GM23248 (cell line): ENCODE data around the gene SUPV3L1. TPM values are rescaled to one million over a fixed set of nuclear protein-coding genes. Genes with fewer than 3 reads are reported as not detected.

Experiments
- DNase-seq: peaks from one replicate; pipeline ENCODE4 v3.0.0-alpha.2; 2015
- H2AFZ ChIP-seq: fragments of 200-600 bp; sonication (generic); 2 replicates; pipeline ENCODE4 v1.6.1; 2016; ENCODE audit warnings: antibody characterized with exemption
- H3F3A ChIP-seq: fragments of 200-600 bp; sonication (generic); 2 replicates; pipeline ENCODE4 v1.6.1; 2016; ENCODE audit warnings: mild to moderate bottlenecking, antibody characterized with exemption, mixed run types; ENCODE audit not compliant: insufficient read depth
- H3K27ac ChIP-seq: fragments of 200-600 bp; sonication (generic); 2 replicates; pipeline ENCODE4 v1.5.1; 2016; ENCODE audit warnings: mild to moderate bottlenecking
- H3K27me3 ChIP-seq: fragments of 200-600 bp; sonication (generic); replicated peaks from 2 replicates; pipeline ENCODE4 v1.6.1; 2016; ENCODE audit warnings: mild to moderate bottlenecking; ENCODE audit not compliant: insufficient read depth
- H3K36me3 ChIP-seq: fragments of 200-600 bp; sonication (generic); 2 replicates; pipeline ENCODE4 v1.6.1; 2016; ENCODE audit warnings: low read depth, mild to moderate bottlenecking
- H3K4me1 ChIP-seq: fragments of 200-600 bp; sonication (generic); 2 replicates; pipeline ENCODE4 v1.6.1; 2016; ENCODE audit warnings: mild to moderate bottlenecking; ENCODE audit not compliant: insufficient read depth
- H3K4me2 ChIP-seq: fragments of 200-600 bp; sonication (generic); one replicate; pipeline ENCODE4 v1.6.1; 2016; ENCODE audit warnings: mild to moderate bottlenecking; ENCODE audit not compliant: unreplicated experiment
- H3K4me3 ChIP-seq: fragments of 200-600 bp; sonication (generic); 2 replicates; pipeline ENCODE4 v1.5.1; 2016; ENCODE audit warnings: mild to moderate bottlenecking
- H3K79me2 ChIP-seq: fragments of 200-600 bp; sonication (generic); 2 replicates; pipeline ENCODE4 v1.6.1; 2016; ENCODE audit warnings: mild to moderate bottlenecking; ENCODE audit not compliant: insufficient read depth
- H3K9ac ChIP-seq: fragments of 200-600 bp; sonication (generic); 2 replicates; pipeline ENCODE4 v1.6.1; 2016; ENCODE audit warnings: mild to moderate bottlenecking
- H3K9me2 ChIP-seq: fragments of 200-600 bp; sonication (generic); 2 replicates; pipeline ENCODE4 v1.6.1; 2016; ENCODE audit warnings: mixed run types, mild to moderate bottlenecking, moderate library complexity; ENCODE audit not compliant: insufficient read depth
- H3K9me3 ChIP-seq: fragments of 200-600 bp; sonication (generic); one replicate; pipeline ENCODE4 v1.6.1; 2017; ENCODE audit warnings: low read depth
- H4K20me1 ChIP-seq: fragments of 200-600 bp; sonication (generic); 2 replicates; pipeline ENCODE4 v1.6.0; 2016; ENCODE audit not compliant: insufficient read depth
- EZH2 ChIP-seq: fragments of 200-600 bp; sonication (generic); IDR thresholded peaks from 2 replicates; pipeline ENCODE4 v1.6.1; 2018; ENCODE audit warnings: antibody characterized with exemption, mild to moderate bottlenecking; ENCODE audit not compliant: insufficient read depth, poor library complexity, severe bottlenecking
- EZH2phosphoT487 ChIP-seq: fragments of 200-600 bp; sonication (generic); IDR thresholded peaks from 2 replicates; pipeline ENCODE4 v1.6.1; 2018; ENCODE audit warnings: antibody characterized with exemption, moderate library complexity, mild to moderate bottlenecking, low read depth; ENCODE audit not compliant: insufficient read depth
- WGBS, 2 experiments: methylation state at CpG; one replicate each; pipeline ENCODE4 v1.1.6; 2015 to 2017; ENCODE audit warnings: low lambda C conversion rate in 2 of 2, low coverage in 1 of 2; ENCODE audit errors: missing lambda C conversion rate in 2 of 2; 5-methylcytosine and 5-hydroxymethylcytosine counted together
- in situ Hi-C: fragments of 300-500 bp; cut with MboI; formaldehyde crosslinking; loops from 2 replicates; pipeline ENCODE4 v1.15.0; 2020
- polyA plus RNA-seq: library from polyadenylated mRNA; unstranded; fragments of >200 nt; fragmentation: Nextera tagmentation; extraction: Ambion mirVana; gene quantifications from 2 replicates; pipeline ENCODE4 v1.2.1, GENCODE V29; 2016
- total RNA-seq: library from RNA; depleted of rRNA; stranded (reverse); fragments of >200 nt; shearing (Covaris generic); gene quantifications from 2 replicates; pipeline ENCODE4 v1.2.3, GENCODE V29; 2014

The SUPV3L1 gene
- total and polyA plus RNA-seq, 2 experiments from 2014 or later = 28.1 to 29.9 TPM

GRCh38 chr10:69176823-69177222 is 3.2 kb upstream of the SUPV3L1 start:
- Histone ChIP-seq H3K9me3 (no peaks in the 10 kb centered on the region), H3K9me2 (no peaks in the 10 kb centered on the region), H3K4me1 (peaks cover 14% of the 10 kb centered on the region), H4K20me1 (no peaks in the 10 kb centered on the region), H2AFZ (no peak overlapping the region), H3F3A (peaks cover 11% of the 10 kb centered on the region; the same call in 1 of the 2 replicates), H3K27ac (no peak overlapping the region), H3K79me2 (peaks cover 17% of the 10 kb centered on the region), H3K9ac (no peak overlapping the region), H3K4me2 (no peak overlapping the region), H3K36me3 (0 out of 2 replicates have a peak, but pooled peaks cover 3% of the 10 kb centered on the region), H3K4me3 (no peak overlapping the region), H3K27me3 (no peaks in the 10 kb centered on the region)
- no peak for TF ChIP-seq EZH2
- TF ChIP-seq EZH2phosphoT487 = no peak
- in situ Hi-C loops = no loop called here
- DNase-seq = no peak
- WGBS, 2 experiments = 76% methylated on average over 2 of the region's 2 CpGs

DNA sequence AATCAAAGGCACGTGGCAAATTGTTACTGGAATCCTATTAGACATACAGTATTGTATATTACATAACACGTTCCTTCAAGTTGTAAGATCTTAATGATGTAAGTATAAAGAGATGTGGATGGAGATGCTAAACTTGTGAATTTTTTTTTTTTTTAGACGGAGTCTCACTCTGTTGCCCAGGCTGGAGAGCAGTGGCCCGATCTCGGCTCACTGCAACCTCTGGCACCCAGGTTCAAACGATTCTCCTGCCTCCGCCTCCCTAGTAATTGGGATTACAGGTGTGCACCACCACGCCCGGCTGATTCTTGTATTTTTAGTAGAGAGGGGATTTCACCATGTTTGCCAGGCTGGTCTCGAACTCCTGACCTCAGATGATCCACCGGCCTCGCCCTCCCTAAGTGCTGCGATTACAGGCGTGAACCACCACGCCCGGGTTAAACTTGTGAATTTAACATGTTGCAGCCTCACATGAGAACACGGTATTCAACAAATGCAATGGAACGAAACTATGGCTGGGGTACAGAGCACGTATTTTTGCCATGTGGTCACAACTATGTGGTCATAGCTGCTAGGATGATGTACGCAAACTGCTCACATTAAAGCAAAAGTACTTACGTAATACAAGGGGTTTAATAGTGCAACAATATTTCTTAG is 818 bp upstream of the SUPV3L1 start:
- DNase-seq = peak; percentile 84
- Histone ChIP-seq H3K79me2 (peaks cover 41% of the 10 kb centered on the region), H3K27me3 (no peaks in the 10 kb centered on the region), H3K9me2 (no peaks in the 10 kb centered on the region), H3K4me3 (peak overlapping the region; percentile 98), H4K20me1 (no peaks in the 10 kb centered on the region), H3F3A (peaks cover 4% of the 10 kb centered on the region; the same call in 1 of the 2 replicates), H3K9me3 (no peaks in the 10 kb centered on the region), H3K36me3 (no peaks in the 10 kb centered on the region; the same call in 1 of the 2 replicates), H3K4me2 (peak overlapping the region; percentile 88), H3K4me1 (peaks cover 7% of the 10 kb centered on the region), H3K27ac (peak overlapping the region; percentile 95), H2AFZ (peak overlapping the region; percentile 89), H3K9ac (peak overlapping the region; percentile 100)
- in situ Hi-C loops = no loop called here
- 28 to 31% methylated on average over 21 of the region's 21 CpGs for WGBS, 2 experiments
- TF ChIP-seq EZH2phosphoT487 = no peak

DNA sequence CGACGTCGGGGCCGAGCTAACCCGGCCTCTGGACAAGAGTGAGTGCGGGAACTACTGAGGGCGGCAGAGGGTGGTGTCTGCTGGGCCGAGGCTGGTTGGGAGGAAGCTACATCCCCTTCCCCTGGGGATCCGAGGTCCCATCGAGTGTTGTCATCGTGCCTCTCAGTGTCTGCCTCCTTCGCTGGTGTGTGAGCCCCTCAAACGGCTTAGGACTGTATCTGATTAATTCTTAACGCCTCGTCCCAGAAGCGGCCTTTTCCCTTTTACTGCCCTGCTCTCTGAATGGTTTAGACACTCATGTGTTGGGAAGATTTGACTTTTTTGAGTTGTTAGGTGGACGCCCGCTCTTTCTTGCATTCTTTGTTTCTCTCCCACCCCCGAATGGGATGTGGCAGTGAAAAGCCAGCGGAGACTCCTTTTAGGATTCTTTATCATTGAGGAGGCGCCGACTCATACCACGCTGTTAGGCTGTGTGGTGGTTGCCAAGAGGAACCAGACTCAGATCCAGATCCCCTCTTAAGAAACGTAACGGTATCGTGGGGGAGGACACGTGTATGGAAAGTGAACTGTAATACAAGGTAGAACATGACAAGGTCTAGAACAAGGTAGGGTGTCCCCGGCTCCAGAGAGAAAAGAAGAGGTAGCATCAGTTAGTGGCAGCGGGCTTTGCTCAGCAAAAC is 631 bp downstream of the SUPV3L1 start:
- no peak for TF ChIP-seq EZH2
- no peak for TF ChIP-seq EZH2phosphoT487
- no peaks in the 10 kb centered on the region for H3K9me2 ChIP-seq
- H3K4me1 ChIP-seq = peaks cover 7% of the 10 kb centered on the region
- peaks cover under 1% of the 10 kb centered on the region; the same call in 1 of the 2 replicates for H3K36me3 ChIP-seq
- H3K9ac ChIP-seq = peak overlapping the region; percentile 100
- H3K27ac ChIP-seq = peak overlapping the region; percentile 95
- peak overlapping the region; percentile 88 for H3K4me2 ChIP-seq
- H3K79me2 ChIP-seq = peaks cover 56% of the 10 kb centered on the region
- WGBS, 2 experiments = 7 to 8% methylated on average over 27 to 29 of the region's 29 CpGs
- peak overlapping the region; percentile 89 for H2AFZ ChIP-seq
- H3K9me3 ChIP-seq = no peaks in the 10 kb centered on the region
- H3K4me3 ChIP-seq = peak overlapping the region; percentile 98
- DNase-seq = peak; percentile 81
- H4K20me1 ChIP-seq = no peaks in the 10 kb centered on the region
- peaks cover 4% of the 10 kb centered on the region; the same call in 1 of the 2 replicates for H3F3A ChIP-seq
- no peaks in the 10 kb centered on the region for H3K27me3 ChIP-seq
- in situ Hi-C loops = no loop called here

- H3K79me2 ChIP-seq = peaks cover 64% of the 10 kb centered on the region
These were observed 1.4 kb downstream of the SUPV3L1 start for GRCh38 chr10:69181433-69181832.

More at GRCh38 chr10:69181433-69181832, 1.4 kb downstream of the SUPV3L1 start:
- peak overlapping the region; percentile 95 for H3K27ac ChIP-seq
- 55 to 68% methylated on average over 1 of the region's 1 CpG for WGBS, 2 experiments
- H3K9me2 ChIP-seq = no peaks in the 10 kb centered on the region
- H3K4me1 ChIP-seq = peaks cover 7% of the 10 kb centered on the region
- no peaks in the 10 kb centered on the region for H4K20me1 ChIP-seq
- in situ Hi-C loops = no loop called here
- peaks cover 8% of the 10 kb centered on the region for H3K36me3 ChIP-seq
- H3K9me3 ChIP-seq = no peaks in the 10 kb centered on the region
- H3F3A ChIP-seq = peaks cover 4% of the 10 kb centered on the region; the same call in 1 of the 2 replicates
- H3K4me2 ChIP-seq = peak overlapping the region; percentile 88
- peak overlapping the region; percentile 100 for H3K9ac ChIP-seq
- TF ChIP-seq EZH2phosphoT487 (no peak), EZH2 (no peak)
- H3K4me3 ChIP-seq = peak overlapping the region; percentile 98
- DNase-seq = peak; percentile 19
- H2AFZ ChIP-seq = no peak overlapping the region
- H3K27me3 ChIP-seq = no peaks in the 10 kb centered on the region
